ES-I3 (cell line): ENCODE data around the gene LOX.
A peak's percentile ranks its signal among the peaks of the same experiment; 100 is the strongest.

Experiments
- H3K36me3 ChIP-seq: 2 replicates; pipeline ENCODE4 v1.6.1; 2013; ENCODE audit warnings: mild to moderate bottlenecking, low read length, control low read depth, moderate library complexity; ENCODE audit not compliant: insufficient read depth
- H3K4me1 ChIP-seq: 2 replicates; pipeline ENCODE4 v1.6.1; 2013; ENCODE audit warnings: mild to moderate bottlenecking, control low read depth, low read length; ENCODE audit not compliant: insufficient read depth
- H3K9ac ChIP-seq: 2 replicates; pipeline ENCODE4 v1.6.1; 2013; ENCODE audit warnings: low read depth, mild to moderate bottlenecking, low read length, moderate library complexity
- H3K9me3 ChIP-seq: 2 replicates; pipeline ENCODE4 v1.6.1; 2013; ENCODE audit warnings: mild to moderate bottlenecking, low read length, moderate library complexity; ENCODE audit not compliant: control insufficient read depth, insufficient read depth

The LOX gene

DNA sequence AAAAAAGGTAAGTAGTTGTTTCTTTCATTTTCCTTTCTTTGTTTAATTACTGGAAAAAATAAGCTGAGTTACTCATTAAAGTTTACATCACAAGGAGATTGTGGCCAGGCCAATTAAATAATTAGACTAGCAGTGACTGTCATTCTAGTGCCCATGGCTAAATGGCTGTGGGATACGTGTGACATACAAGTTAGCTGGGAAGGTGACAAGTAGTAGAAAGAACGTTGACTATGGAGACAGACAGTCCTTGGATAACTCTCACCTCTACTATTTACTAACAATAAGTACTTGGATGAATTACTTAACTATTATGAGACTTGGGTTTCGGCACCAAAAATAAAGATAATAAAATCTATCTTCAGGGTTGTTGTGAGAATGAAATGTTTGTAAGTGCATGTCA, 7.0 kb upstream of the LOX start:
- H3K9ac ChIP-seq, result no peak overlapping the region
- no peaks in the 10 kb centered on the region for H3K36me3 ChIP-seq
- H3K9me3 ChIP-seq, result no peaks in the 10 kb centered on the region
- no peaks in the 10 kb centered on the region; the same call in 1 of the 2 replicates for H3K4me1 ChIP-seq

DNA sequence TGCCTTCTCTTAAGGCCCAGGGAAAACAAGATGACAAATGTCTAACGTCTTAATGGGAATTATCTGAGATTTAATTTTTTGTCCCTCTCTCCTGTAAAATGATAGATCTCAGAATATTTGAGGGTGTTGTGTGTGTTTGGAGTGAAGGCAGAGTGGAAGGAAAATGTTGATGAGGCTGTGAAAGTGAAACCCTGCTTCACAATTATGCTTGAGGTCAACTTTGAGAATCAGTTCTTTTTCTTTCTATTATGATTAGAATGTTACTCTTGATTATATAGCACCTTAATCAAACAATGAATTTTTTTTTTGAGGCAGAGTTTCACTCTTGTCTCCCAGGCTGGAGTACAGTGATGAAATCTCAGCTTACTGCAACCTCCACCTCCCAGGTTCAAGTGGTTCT, 5.5 kb upstream of the LOX start:
- Histone ChIP-seq H3K36me3 (no peaks in the 10 kb centered on the region), H3K9ac (no peak overlapping the region), H3K9me3 (no peaks in the 10 kb centered on the region), H3K4me1 (no peaks in the 10 kb centered on the region)

DNA sequence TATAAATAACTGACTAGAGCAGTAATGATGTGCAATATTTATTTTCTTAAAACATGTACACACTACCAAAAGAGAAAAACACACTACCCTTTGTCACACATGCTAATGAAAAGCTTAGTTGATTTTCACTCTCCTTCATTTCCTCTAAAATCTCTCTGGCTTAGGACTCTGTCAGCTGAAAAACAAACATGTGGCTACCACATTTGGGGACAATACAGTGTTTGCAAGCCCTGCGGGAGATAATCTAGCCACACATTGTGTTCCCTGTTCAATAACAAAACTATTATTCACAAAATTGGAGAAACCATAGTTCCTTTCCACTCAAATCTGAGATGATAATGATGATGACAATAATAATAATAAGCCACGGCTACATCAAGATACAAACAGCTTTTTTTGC, 3.5 kb upstream of the LOX start:
- H3K36me3 ChIP-seq, result no peaks in the 10 kb centered on the region
- peaks cover under 1% of the 10 kb centered on the region; the same call in 1 of the 2 replicates for H3K4me1 ChIP-seq
- no peaks in the 10 kb centered on the region for H3K9me3 ChIP-seq
- no peak overlapping the region for H3K9ac ChIP-seq

DNA sequence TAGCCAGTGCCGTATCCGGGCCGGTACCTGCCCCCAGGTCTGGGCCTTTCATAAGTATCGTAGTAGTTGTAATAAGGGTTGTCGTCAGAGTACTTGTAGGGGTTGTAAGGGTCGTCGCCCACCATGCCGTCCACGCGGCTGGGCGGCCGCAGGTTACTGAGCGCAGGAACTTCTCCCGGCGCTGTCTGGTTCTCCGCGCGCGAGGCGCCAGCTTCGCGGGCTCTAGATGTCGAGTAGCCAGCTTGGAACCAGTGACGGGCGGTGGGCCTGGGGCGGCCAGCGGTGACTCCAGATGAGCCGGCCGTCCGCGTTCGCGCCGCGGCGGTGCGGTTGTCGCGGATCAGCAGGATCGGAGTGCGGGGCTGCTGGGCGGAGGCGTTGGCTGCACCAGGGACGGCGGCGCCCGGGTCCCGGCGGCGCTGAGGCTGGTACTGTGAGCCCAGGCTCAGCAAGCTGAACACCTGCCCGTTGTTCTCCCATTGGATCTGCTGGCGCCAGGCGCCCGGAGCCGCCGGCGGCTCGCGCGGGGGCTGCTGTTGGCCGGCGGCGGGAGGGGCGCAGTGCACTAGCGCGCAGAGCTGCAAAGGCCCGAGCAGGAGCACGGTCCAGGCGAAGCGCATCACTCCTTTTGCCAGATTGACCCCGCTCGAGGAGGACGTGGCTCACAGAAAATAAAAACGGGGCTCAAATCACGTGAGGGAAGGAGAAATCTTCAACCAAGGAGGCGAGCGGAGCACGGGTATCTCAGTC, 518 bp downstream of the LOX start:
- Histone ChIP-seq H3K4me1 (peaks cover 4% of the 10 kb centered on the region; the same call in 1 of the 2 replicates), H3K9ac (peak overlapping the region; percentile 81), H3K9me3 (no peaks in the 10 kb centered on the region), H3K36me3 (no peaks in the 10 kb centered on the region)

DNA sequence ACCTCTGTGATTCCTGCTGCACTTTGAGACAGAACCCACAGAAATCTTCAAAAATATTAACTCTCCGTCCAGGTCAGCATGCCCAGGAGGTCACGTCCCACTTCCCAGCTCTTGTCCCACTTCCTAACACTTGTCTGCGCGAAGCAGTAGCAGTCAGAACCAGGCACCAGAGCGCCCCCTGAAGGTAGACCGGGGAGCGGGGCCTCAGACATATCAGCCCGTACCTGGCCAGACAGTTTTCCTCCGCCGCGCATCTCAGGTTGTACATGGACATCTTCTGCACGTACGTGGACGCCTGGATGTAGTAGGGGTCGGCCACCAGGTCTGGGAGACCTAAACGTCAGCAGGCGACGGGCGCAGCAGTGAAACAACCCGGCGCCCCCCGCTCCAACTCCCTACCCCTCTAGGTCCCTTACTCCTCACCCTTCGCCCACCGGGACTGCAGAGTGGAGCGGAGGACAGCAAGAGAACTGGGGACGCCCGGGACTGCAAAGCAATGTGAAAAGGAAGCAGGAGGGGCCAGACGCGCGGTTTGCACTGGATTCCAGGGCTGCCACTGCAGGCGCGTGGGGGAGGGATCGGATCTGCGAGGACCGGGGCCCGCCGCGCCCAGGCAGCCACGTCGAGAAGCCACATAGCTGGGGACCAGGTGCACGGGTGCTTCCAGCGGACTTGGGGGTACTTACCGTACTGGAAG, 1.2 kb downstream of the LOX start:
- Histone ChIP-seq H3K4me1 (peaks cover 4% of the 10 kb centered on the region; the same call in 1 of the 2 replicates), H3K9me3 (no peaks in the 10 kb centered on the region), H3K9ac (peak overlapping the region; percentile 81), H3K36me3 (no peaks in the 10 kb centered on the region)

DNA sequence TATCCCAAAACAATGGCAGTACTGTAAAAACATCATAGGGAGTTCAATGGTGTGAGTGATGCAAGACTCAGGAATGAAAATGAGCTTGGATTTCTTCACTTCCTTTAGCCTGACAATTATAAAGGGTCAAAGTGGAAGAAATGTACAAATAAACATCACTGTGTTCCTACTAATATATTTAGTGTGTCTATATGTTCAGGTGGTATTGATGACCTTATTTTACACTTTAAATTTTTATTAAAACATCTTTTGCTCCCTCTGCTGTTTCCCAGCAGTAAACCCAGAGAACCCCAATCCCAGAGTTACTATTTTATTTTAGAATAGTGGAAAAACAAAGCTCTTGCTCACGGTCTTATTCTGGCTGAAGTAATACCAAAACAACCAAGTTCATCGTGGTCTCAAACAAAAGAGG, 2.0 kb downstream of the LOX start:
- Histone ChIP-seq H3K36me3 (no peaks in the 10 kb centered on the region), H3K9me3 (no peaks in the 10 kb centered on the region), H3K4me1 (peaks cover 4% of the 10 kb centered on the region; the same call in 1 of the 2 replicates), H3K9ac (peak overlapping the region; percentile 81; the same call in 1 of the 2 replicates)

DNA sequence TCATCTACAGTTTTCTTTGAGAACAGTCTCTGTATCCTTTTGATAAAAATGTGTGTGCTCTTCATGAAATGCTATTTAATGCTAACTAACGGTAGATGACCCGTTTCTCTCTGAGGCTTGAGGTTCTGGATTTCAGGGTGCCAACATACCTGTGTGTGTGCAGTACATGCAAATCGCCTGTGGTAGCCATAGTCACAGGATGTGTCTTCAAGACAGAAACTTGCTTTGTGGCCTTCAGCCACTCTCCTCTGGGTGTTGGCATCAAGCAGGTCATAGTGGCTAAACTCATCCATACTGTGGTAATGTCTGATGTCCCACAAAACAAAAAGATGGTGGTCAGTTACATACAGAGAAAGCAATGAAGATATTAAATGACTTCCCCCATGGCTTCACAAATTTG, 4.2 kb downstream of the LOX start:
- no peaks in the 10 kb centered on the region for H3K36me3 ChIP-seq
- H3K9me3 ChIP-seq, result no peaks in the 10 kb centered on the region
- H3K4me1 ChIP-seq, result peaks cover 4% of the 10 kb centered on the region; the same call in 1 of the 2 replicates
- H3K9ac ChIP-seq, result no peak overlapping the region

DNA sequence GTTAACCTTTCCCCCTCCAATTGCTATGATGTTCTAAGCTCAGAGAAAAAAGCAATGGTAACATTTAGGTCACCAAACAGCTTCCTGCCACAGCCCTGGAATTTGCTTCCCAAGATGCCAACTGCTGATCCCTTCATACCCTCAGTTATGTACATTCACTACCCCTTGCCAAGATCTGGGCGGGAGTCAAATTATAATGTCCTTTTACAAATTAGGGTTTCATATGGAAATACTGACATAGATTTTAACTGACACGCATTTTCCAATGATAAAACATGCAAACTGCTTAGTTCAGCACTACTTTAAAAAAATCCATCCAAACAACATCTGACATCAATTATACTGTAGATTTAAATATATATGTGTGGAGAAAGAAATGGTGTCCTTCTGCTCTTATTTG, 5.0 kb downstream of the LOX start:
- Histone ChIP-seq H3K36me3 (no peaks in the 10 kb centered on the region), H3K4me1 (peaks cover 4% of the 10 kb centered on the region; the same call in 1 of the 2 replicates), H3K9ac (no peak overlapping the region), H3K9me3 (no peaks in the 10 kb centered on the region)

DNA sequence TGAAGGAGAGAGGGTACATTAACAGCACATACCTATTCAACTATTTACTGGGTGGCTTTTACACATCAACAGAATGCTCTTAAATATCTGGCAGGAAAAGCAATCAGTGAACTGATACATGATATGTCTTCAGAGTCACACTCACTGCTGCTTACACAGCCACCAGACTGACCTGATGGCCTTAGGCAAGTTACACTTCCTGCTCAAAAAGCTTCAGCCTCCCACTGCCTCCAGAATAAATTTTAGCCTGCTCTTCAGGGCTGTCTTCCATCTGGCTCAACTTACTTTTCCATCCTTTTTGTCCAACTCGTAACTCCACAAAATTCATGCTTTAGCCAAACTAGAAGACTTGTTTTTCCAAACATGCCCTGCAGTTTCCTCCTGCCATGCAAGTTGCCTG, 10.7 kb downstream of the LOX start:
- H3K36me3 ChIP-seq, result no peaks in the 10 kb centered on the region
- H3K4me1 ChIP-seq, result peaks cover 7% of the 10 kb centered on the region; the same call in 1 of the 2 replicates
- H3K9me3 ChIP-seq, result no peaks in the 10 kb centered on the region
- no peak overlapping the region for H3K9ac ChIP-seq

DNA sequence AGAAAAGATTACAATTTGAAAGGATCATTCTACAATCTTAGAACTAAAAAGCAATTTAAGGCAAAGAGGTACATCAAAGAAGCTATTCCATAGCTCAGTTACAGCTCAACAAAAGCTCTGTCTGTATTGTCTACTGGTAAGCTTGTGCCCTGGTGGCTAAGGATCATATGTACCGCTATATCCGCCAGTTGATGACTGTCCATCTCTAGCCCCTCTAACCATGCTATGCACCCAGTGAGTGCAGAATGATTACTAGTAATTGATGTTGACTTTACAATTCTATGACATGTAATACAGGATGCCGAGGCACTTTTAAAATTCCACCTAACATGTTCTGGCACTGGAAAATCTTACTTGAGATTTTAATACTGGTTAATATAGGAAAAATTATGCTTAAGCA, 13.1 kb downstream of the LOX start:
- H3K36me3 ChIP-seq, result no peaks in the 10 kb centered on the region
- H3K9ac ChIP-seq, result no peak overlapping the region
- peaks cover 7% of the 10 kb centered on the region; the same call in 1 of the 2 replicates for H3K4me1 ChIP-seq
- no peaks in the 10 kb centered on the region for H3K9me3 ChIP-seq

DNA sequence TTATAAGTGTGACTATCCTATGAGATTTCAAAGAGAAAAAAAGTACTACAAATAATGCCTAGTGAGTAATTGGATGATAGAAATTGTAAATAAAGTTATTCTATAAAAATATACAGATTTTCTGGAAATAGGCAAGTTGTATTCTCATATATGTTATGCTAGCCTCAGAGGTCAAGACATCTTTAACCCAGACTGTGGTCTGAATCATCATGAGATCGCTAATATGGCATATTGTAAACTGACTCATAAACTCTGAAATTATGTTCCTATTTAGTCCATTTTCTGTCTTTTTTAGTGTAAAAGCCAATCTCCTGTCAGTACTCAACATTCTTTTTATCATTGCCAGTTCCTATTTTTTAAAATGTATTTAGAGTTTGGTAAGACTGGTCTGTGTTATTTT, 14.2 kb downstream of the LOX start:
- Histone ChIP-seq H3K4me1 (peaks cover 7% of the 10 kb centered on the region; the same call in 1 of the 2 replicates), H3K36me3 (no peaks in the 10 kb centered on the region), H3K9ac (no peak overlapping the region), H3K9me3 (no peaks in the 10 kb centered on the region)

DNA sequence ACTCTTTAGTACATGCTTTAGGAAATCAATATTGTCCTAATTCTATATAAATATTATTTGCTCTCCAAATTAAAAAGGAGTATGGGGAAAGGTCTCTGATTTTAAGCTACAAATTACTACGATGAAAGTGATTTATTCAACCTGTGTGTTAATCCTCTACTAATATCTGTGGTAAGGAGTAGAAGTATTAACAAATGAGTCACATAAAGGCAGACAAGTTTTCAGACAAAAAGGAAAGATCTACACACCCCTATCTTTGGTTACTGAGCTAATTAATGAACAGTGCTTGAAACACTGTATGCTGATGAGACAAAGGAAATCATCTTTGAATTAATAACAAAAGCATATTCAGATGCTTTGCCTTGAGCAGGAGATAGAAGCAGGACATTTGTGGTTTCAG, 15.9 kb downstream of the LOX start:
- Histone ChIP-seq H3K36me3 (no peaks in the 10 kb centered on the region), H3K9me3 (no peaks in the 10 kb centered on the region), H3K4me1 (peaks cover under 1% of the 10 kb centered on the region; the same call in 1 of the 2 replicates), H3K9ac (no peak overlapping the region)

DNA sequence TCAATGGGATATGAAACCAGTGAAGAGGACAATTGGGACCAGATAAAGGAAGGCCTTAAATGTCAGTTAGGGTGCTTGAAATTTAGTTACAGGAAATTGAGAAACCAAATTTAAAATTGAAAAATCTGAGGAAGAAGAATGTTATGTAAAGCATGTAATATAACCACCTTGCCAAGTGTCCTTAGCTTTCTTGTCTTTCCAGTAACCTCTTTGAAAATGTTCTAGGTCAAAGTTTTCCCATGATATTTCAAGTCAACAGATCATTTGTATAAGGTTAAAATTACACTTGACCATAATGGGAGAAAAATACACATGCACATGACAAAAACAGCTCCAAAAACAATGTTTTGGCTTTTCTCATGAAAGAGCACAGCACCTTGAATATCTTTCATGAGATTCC, 21.1 kb downstream of the LOX start:
- Histone ChIP-seq H3K9me3 (no peaks in the 10 kb centered on the region), H3K36me3 (no peaks in the 10 kb centered on the region; the same call in 1 of the 2 replicates), H3K9ac (no peak overlapping the region), H3K4me1 (no peaks in the 10 kb centered on the region)

DNA sequence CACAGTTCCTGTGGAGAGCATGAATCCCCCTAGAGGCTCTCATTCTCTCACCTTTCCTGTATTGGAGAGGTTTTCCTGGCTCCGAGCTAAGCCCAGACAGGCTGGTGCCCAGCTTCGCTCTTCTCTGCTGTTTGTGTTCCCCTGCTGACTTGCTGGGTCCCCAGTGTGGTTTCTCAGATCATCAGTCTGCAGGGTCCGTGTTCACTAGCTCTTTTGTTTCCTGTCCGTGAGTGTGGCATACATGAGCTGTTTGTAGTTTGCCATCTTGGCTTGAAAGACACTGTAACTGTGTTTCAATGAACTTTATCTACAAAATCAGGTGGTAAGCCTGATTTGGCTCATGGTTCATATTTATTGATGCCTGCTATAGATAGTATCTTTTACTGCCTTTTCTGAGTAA, 23.8 kb downstream of the LOX start:
- H3K36me3 ChIP-seq, result no peaks in the 10 kb centered on the region; the same call in 1 of the 2 replicates
- H3K9ac ChIP-seq, result no peak overlapping the region
- H3K4me1 ChIP-seq, result no peaks in the 10 kb centered on the region
- no peaks in the 10 kb centered on the region for H3K9me3 ChIP-seq
